Gastrocnemius medialis (tissue), 4 donors: ENCODE data around the gene ZMAT5. TPM values are rescaled to one million over a fixed set of nuclear protein-coding genes. Genes with fewer than 3 reads are reported as not detected.

Experiments
- ATAC-seq, 2 donors: fragments of 150-250 bp; one replicate each; pipeline ENCODE4 v1.9.1; 2016
- DNase-seq, 2 donors: peaks; one replicate each; pipeline ENCODE4 v3.0.0-alpha.2; 2019
- H3K27ac ChIP-seq, 4 donors: fragments of 200-600 bp; sonication (generic); 1 replicate in 1 of 4; 2 replicates in 3 of 4; pipeline ENCODE4 v1.5.1; 2016 to 2018; ENCODE audit warnings: mild to moderate bottlenecking in 2 of 4, moderate library complexity in 1 of 4
- H3K27me3 ChIP-seq, 3 donors: fragments of 200-600 bp; sonication (generic) in 2 of 3; 1 replicate in 1 of 3; 2 replicates in 2 of 3; pipeline versions ENCODE4 v1.5.1 to v1.6.0; 2016 to 2019; ENCODE audit warnings: mild to moderate bottlenecking in 1 of 3, moderate library complexity in 1 of 3
- H3K36me3 ChIP-seq, 2 donors: fragments of 200-600 bp; sonication (generic) in 1 of 2; one replicate each; pipeline ENCODE4 v1.5.1; 2017 to 2018
- H3K4me1 ChIP-seq, 2 donors: fragments of 200-600 bp; sonication (generic) in 1 of 2; one replicate each; pipeline ENCODE4 v1.5.1; 2016 to 2017; ENCODE audit warnings: mild to moderate bottlenecking in 2 of 2
- H3K4me3 ChIP-seq, 4 donors: fragments of 200-600 bp; sonication (generic) in 3 of 4; 1 replicate in 1 of 4; 2 replicates in 3 of 4; pipeline ENCODE4 v1.5.1; 2016 to 2019; ENCODE audit warnings: mild to moderate bottlenecking in 2 of 4
- H3K9me3 ChIP-seq, 3 donors: fragments of 200-600 bp; sonication (generic) in 2 of 3; 1 replicate in 1 of 3; 2 replicates in 2 of 3; pipeline ENCODE4 v1.5.1; 2016 to 2019
- POLR2A ChIP-seq, 2 donors: fragments of 450-650 bp; IDR thresholded peaks; one replicate each; pipeline ENCODE4 v1.6.1; 2017; ENCODE audit warnings: antibody characterized with exemption in 2 of 2, mild to moderate bottlenecking in 2 of 2, moderate library complexity in 2 of 2
- in situ Hi-C, 4 donors: fragments of 200-750 bp; cut with MboI; loops; one replicate each; pipeline versions ENCODE4 v1.15.0 to v1.8.0; 2017; ENCODE audit warnings: low sequenced_read_pairs in 4 of 4
- intact Hi-C: fragments of 100-400 bp; cut with DNase I; formaldehyde crosslinking; loops from one replicate; pipeline ENCODE4 v1.15.1; 2023; ENCODE audit warnings: low total_unique reads
- total RNA-seq, 4 donors: library from RNA; depleted of rRNA; stranded (reverse); fragments of >200 nt; gene quantifications; one replicate each; pipeline versions ENCODE4 v1.1.0 to v1.2.3, GENCODE V29; 2016
- TF ChIP-seq, protein P1 (sequence below), 5 experiments: fragments of 450-650 bp in 3 of 5; fragments of 200-600 bp in 2 of 5; sonication (generic) in 2 of 5; IDR thresholded peaks in 4 of 5; conservative IDR thresholded peaks in 1 of 5; 1 replicate in 4 of 5; 2 replicates in 1 of 5; pipeline ENCODE4 v1.5.1; 2016 to 2019; ENCODE audit warnings: antibody characterized with exemption in 5 of 5, mild to moderate bottlenecking in 3 of 5, moderate library complexity in 3 of 5

Gene ZMAT5
- total RNA-seq, 4 donors from 2014 or later: 23.8 to 38.6 (median 33.8) TPM

DNA sequence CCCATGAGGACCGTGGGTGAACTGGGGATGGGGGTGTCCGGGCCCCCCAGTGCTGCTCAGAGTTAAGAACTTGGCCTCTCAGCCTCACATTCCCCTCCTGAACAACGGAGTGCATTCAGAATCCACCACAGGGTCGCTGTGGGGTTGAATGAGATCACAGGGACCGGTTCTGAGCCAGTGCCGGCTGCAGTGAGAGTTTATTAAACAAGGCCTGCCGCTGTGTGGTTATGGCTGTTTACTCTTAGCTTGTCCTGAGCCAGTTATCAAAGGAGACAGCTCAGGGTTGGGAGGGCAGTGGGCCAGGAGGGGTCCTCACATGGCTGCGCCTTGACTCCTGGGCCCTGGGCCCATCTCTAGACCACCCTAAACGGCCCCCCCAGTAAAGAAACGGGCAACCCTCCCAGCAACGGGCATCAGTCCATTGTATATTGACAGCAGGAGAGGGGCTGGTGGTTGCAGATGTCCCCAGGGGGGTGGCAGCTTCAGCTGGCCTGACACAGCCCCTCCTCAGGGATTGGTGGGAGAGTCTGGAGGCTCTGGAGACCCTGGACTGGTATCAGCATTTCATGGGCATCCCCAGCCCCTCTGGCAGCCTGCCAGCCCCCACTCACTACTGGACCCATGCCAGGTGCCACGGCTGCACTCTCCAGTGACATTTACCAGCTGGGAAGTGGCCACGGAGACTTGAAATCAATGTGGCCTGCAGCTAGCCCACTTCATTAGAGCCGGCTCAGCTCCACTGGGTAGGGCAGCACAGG is 62.1 kb downstream of the ZMAT5 start:
- in situ Hi-C loops (no loop called here), intact Hi-C loops (no loop called here)
- H3K27ac ChIP-seq: no peak overlapping the region
- DNase-seq (no peak), ATAC-seq (no peak)
- H3K4me3 ChIP-seq: no peak overlapping the region
- H3K9me3 ChIP-seq: no peaks in the 10 kb centered on the region
- no peaks in the 10 kb centered on the region for H3K36me3 ChIP-seq
- no peak for TF ChIP-seq POLR2A (IDR thresholded peaks at IDR 0.05)
- TF ChIP-seq, protein P1, sequence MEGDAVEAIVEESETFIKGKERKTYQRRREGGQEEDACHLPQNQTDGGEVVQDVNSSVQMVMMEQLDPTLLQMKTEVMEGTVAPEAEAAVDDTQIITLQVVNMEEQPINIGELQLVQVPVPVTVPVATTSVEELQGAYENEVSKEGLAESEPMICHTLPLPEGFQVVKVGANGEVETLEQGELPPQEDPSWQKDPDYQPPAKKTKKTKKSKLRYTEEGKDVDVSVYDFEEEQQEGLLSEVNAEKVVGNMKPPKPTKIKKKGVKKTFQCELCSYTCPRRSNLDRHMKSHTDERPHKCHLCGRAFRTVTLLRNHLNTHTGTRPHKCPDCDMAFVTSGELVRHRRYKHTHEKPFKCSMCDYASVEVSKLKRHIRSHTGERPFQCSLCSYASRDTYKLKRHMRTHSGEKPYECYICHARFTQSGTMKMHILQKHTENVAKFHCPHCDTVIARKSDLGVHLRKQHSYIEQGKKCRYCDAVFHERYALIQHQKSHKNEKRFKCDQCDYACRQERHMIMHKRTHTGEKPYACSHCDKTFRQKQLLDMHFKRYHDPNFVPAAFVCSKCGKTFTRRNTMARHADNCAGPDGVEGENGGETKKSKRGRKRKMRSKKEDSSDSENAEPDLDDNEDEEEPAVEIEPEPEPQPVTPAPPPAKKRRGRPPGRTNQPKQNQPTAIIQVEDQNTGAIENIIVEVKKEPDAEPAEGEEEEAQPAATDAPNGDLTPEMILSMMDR (IDR thresholded peaks at IDR 0.05 in 4 of 5, conservative IDR thresholded peaks at IDR 0.05 in 1 of 5): no peak
- H3K4me1 ChIP-seq: peaks cover 14 to 15% of the 10 kb centered on the region in 2 donors
- H3K27me3 ChIP-seq: no peaks in the 10 kb centered on the region

DNA sequence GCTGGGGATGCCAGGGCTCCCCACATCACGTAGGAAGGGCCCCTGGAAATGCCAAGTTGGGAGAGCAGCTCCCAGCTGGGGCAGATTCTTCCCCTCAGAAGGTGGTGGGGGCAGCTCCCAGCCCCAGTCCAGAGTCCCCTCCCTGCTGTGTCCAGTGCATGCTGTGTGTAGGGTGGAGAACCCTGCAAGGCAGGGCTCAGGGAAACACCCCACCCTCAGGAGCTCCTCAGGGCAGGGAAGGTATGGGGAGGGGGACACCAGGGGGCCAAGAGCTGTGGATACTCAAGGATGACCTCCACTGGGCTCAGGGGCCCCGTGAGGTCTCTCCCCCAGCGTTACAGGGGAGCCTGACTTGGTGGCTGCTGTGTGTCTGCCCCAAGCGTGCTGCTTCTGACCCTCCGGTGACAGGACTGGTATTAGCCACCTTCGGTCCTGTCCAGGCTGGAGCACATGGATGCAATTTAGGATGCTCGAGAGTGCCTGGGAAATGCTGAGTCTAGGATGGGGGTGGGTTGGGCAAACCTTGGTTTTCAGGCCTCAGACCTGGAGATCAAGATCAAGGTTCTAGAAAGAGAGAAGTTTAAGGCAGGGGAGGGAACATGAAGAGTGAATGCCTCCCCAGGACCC is 63.1 kb downstream of the ZMAT5 start:
- H3K4me1 ChIP-seq: peaks cover 14 to 15% of the 10 kb centered on the region in 2 donors
- no peak overlapping the region for H3K27ac ChIP-seq
- no peak for TF ChIP-seq POLR2A (IDR thresholded peaks at IDR 0.05)
- TF ChIP-seq, protein P1 (IDR thresholded peaks at IDR 0.05 in 4 of 5, conservative IDR thresholded peaks at IDR 0.05 in 1 of 5): no peak
- H3K27me3 ChIP-seq: no peaks in the 10 kb centered on the region
- intact Hi-C loops (no loop called here), in situ Hi-C loops (no loop called here)
- no peaks in the 10 kb centered on the region for H3K9me3 ChIP-seq
- DNase-seq: no peak
- H3K36me3 ChIP-seq: no peaks in the 10 kb centered on the region
- no peak overlapping the region for H3K4me3 ChIP-seq
- no peak for ATAC-seq

DNA sequence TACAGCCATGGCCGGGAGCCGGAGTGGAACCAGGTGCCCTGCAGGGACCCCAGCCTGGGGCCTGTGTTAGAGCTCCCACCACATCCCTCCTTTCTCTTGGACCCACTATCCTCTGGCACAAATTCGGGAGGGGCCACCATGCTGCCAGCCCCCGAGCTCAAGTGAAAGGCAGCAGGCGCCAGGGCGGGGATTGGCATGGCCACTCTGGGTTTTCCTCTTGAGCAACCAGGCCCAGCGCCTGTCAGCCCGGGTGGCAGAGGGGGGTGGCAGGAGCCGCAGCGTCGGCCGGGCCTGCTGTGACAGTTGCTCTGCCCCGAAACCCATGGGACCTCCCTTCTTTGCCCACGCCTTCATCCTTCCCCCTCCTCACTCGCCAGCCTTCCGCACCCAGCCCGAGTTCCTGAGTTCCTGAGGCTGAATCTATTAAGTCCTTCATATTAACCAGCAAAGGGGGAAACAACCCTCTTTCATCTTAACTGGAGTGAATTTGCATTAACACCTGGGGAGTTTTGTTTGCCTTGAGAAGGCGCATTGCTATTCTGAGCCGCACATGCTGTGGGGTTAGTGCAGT is 63.8 kb downstream of the ZMAT5 start:
- H3K9me3 ChIP-seq: no peaks in the 10 kb centered on the region
- DNase-seq (peak in 1 of 2 donors; percentile 74), ATAC-seq (peak; percentile 41 to 77)
- H3K27ac ChIP-seq: peak overlapping the region in 1 of 4 donors; percentile 5
- H3K36me3 ChIP-seq: no peaks in the 10 kb centered on the region
- in situ Hi-C loops: no loop called here
- no peak overlapping the region for H3K4me3 ChIP-seq
- H3K27me3 ChIP-seq: no peaks in the 10 kb centered on the region
- intact Hi-C loops: no loop called here
- TF ChIP-seq, protein P1 (IDR thresholded peaks at IDR 0.05 in 4 of 5, conservative IDR thresholded peaks at IDR 0.05 in 1 of 5): no peak
- TF ChIP-seq POLR2A (IDR thresholded peaks at IDR 0.05): no peak
- peaks cover 14 to 15% of the 10 kb centered on the region in 2 donors for H3K4me1 ChIP-seq

DNA sequence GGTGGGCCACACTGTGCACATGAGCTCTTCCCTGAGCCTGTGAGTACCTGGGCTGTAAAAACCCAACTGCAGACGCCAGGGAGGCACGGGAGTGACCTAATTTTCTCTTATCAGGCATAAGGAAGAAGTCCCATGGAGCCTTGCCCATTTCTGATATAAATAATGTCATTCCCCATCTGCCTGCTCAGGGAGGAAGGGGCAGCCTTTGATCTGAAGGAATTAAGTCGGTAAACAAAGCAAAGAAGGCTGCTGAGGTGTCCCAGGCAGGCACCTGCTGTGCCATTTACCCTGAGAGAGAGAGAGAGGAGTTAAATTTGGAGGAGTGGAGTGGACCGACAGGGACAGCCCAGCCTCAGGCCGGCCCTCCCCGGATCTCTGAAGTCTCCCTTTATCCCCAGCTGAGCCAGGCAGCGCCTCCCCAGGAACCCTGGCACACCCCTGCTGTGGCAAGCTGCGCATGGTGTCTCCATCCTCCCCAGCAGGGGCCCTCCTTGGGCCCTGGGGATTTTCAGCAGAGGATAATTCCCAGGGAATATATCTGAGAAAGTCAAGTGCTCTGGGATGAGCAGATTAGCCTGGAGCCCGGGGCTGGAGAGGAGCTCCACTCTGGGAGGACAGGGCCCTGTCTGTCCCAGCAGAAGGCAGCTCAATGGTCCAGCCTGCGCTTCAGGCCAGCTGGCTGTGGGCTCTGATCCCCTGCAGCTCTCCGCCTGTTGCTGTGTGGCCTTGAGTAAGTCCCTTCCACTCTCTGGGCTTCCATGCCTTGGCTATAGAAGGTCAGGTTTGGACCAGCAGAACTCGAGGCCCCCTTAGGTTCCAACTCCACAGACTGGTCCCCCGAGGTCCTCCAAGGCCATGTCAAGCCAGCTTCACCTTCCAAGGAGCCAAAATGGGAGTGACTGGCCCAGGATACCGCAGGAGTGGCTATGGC is 64.5 kb downstream of the ZMAT5 start:
- DNase-seq (no peak), ATAC-seq (peak in 1 of 2 donors; percentile 41)
- peaks cover 14 to 15% of the 10 kb centered on the region in 2 donors for H3K4me1 ChIP-seq
- TF ChIP-seq POLR2A (IDR thresholded peaks at IDR 0.05): no peak
- TF ChIP-seq, protein P1 (IDR thresholded peaks at IDR 0.05 in 4 of 5, conservative IDR thresholded peaks at IDR 0.05 in 1 of 5): no peak
- in situ Hi-C loops: no loop called here
- no peaks in the 10 kb centered on the region for H3K36me3 ChIP-seq
- peak overlapping the region in 1 of 4 donors; percentile 5 for H3K27ac ChIP-seq
- intact Hi-C loops: no loop called here
- H3K4me3 ChIP-seq: no peak overlapping the region
- no peaks in the 10 kb centered on the region for H3K9me3 ChIP-seq
- no peaks in the 10 kb centered on the region for H3K27me3 ChIP-seq
